GM18511 (cell line): ENCODE data around the gene SLC66A3.
"Not testable (repeated sequence)": the region's sequence is repeated elsewhere in the genome, so short reads cannot be mapped to it uniquely, and the experiment has no call there.

Experiments used
- ATAC-seq: cut with Tn5 transposase; IDR thresholded peaks from one replicate; pipeline ENCODE4 v1.9.1; 2021; ENCODE audit warnings: mild to moderate bottlenecking, moderate library complexity; ENCODE audit not compliant: unreplicated experiment

The SLC66A3 gene

GRCh38 chr2:11160731-11161455 lies 5.6 kb downstream of the SLC66A3 start:
- peak; percentile 81 for ATAC-seq

DNA sequence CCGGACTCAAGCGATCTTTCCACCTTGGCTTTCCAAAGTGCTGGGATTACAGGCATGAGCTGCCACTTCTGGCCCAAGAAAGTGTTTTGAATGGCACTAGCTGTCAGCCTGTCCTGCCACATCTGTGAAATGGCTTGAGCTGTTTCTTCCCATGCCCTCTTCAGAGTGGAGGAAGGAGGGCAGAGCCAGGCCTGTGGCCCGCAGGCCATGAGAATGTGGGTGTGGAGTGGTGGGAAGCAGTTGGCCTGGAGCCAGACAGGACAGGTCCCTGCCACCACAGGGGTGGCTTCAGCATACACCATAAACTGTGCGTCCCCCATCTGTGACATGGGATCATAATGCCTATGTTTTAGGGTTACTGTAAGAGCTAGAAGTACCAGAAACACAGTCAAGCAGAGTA lies 6.5 kb downstream of the SLC66A3 start:
- ATAC-seq, result no peak

- ATAC-seq, result no peak
These were observed 8.4 kb downstream of the SLC66A3 start for GRCh38 chr2:11163439-11164317.

DNA sequence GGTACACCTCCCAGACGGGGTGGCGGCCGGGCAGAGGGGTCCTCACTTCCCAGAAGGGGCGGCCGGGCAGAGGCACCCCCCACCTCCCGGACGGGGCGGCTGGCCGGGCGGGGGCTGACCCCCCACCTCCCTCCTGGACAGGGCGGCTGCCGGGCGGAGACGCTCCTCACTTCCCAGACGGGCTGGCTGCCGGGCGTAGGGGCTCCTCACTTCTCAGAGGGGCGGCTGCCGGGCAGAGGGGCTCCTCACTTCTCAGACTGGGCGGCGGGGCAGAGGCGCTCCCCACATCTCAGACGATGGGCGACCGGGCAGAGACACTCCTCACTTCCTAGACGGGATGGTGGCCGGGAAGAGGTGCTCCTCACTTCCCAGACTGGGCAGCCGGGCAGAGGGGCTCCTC lies 9.8 kb downstream of the SLC66A3 start:
- ATAC-seq, result not testable (repeated sequence)

DNA sequence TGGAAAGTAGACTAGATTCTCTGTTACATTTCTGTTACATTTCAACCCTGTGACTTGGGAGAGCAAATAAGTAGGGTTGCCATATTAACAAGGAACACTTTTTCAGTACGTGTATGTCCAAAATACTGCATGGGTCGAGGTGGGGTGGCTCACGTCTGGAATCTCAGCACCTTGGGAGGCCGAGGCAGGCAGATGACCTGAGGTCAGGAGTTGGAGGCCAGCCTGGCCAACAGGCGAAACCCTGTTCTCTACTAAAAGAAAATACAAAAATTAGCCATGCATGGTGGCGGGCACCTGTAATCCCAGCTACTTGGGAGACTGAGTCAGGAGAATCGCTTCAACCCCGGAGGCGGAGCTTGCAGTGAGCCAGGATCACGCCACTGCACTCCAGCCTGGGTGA lies 11.2 kb downstream of the SLC66A3 start:
- ATAC-seq, result no peak

DNA sequence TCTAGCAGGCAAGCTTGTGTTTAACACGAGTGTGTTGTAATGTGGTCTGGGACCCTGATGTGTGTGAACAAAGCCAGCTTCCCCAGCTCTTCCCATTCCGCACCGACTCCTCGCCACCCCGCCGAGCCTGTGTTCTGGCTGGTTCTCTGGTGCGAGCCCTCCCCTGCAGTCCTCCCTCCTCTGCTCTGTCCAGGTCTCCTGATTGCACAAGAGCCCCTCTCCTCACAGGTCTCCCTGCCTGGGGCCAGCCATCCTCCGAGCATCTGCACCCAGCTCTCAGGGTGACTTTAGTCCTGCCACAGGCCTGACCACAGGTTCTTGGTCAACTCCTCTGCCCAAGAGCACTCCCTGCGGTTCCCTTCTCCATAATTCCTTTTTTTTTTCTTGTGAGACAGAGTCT lies 13.2 kb downstream of the SLC66A3 start:
- no peak for ATAC-seq

DNA sequence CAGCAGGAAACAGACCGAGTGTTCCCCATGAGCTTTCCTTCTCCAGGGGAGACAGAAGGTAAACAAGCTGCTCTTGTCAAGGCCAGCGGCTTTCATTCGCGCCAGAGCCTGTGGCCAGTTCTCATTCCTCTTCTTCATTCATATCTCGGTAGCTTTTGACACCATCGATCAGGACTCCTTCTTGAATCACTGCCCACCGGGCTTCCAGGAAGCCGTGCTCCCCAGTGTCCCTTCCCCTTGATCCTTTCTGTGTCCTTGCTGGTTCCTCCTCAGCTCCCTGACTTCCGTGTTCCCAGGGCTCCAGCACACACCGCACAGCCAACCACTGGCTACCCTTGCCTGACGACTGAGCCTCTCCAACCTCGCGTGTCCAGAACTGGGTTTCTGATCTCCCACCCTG lies 14.1 kb downstream of the SLC66A3 start:
- no peak for ATAC-seq

DNA sequence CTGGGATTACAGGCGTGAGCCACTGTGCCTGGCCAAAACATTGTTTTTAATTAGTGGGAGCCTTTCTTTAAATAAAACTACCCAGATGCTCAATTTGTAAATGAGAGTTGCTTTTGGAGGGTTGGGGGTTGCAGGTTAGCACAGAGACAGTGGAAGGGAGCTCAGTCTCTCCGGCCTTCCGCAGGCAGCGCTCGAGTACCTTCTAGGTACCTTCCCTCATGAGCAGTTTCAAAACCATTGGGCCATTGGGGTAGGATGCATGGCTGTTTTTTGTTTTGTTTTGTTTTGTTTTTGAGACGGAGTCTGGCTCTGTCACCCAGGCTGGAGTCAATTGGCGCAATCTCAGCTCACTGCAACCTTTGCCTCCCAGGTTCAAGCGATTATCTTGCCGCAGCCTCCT lies 19.0 kb downstream of the SLC66A3 start:
- no peak for ATAC-seq

DNA sequence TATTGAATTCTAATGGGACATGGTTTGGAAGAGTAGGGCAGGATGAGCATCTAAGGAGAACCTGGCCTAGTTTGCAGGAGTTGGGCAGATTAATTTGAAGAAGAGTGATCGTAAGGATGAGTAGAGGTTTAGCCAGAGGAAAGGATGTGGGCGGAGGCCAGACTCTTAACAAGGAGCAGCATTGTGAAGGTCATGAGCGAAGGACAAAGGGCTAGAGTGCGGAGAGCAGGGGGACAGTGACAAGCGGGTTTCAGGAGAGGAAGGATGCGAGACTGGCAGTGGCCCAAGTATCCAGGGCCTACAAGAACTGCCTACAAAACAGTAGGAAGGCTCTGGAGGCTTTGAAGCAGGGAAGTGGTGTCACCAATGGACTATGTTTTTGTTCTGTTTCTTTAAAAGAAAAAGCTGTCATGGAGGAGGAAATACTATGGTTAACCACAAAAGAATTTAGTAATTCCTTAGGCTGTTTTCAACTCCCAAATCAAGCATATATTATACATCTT lies 20.1 kb downstream of the SLC66A3 start:
- ATAC-seq, result no peak

GRCh38 chr2:11177871-11178690 lies 22.8 kb downstream of the SLC66A3 start:
- no peak for ATAC-seq

DNA sequence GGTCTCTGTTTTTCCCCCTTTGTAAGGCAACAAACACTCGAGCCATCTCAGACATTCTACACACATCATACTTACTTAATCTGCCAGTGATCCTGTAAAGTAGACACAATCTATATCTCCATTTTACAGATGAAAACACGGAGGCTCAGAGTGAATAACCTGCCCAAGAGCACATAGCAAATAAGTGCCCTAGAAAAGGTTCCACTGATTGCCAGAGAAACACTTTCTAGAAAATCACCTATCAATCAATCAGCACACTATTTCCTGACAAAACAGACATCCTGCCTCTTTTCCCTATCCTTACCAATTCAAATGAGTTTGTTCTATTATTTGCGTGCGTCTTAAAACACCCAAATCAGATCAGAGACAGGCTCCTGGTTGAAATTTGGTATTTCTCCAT lies 23.9 kb downstream of the SLC66A3 start:
- ATAC-seq, result no peak

- ATAC-seq, result no peak
These were observed 24.6 kb downstream of the SLC66A3 start for GRCh38 chr2:11179899-11180298.

- ATAC-seq, result no peak
These were observed 25.4 kb downstream of the SLC66A3 start for GRCh38 chr2:11180653-11181052.

DNA sequence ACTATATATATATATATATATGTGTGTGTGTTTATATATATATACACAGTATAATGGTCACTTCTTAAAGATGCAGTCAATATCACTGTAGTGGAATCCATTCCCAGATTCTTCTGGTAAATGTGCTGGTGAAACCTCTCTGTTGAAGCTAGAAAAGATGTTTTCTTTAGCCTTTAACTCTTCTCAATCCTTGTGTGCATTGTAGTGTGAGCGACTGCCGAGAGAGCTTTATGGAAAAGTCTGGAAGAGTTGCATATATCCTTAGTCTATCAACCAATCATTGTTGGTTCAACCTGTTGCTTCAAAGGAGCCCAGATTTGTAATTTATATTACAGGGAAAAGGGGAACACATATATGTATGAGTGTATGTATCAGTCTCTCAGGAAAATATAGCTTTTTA lies 27.7 kb downstream of the SLC66A3 start:
- ATAC-seq, result no peak

- no peak for ATAC-seq
These were observed 30.9 kb downstream of the SLC66A3 start for GRCh38 chr2:11186145-11186544.

DNA sequence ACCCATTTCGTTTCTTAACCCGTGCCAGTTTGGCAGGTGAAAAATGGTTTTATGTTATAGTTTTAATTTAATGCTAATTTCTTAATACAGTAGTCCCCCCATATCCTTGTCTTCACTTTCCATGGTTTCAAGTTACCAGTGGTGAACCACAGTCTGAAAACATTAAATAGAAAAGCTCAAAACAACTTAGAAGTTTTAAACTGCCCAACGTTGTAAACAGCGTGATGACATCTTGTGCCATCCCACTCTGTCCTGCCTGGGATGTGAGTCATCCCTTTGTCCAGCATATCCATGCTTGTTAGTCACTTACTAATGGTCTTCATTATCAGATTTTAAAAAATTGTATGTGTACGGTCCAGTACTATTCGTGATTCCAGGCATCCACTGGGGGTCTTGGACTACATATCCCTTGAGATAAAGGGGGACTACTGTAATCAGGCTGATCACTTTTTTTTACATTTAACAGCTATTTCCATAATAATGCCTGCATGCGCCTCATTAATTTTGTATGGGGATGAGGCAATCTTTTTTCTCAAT lies 31.9 kb downstream of the SLC66A3 start:
- ATAC-seq, result no peak

GRCh38 chr2:11187731-11188130 lies 32.5 kb downstream of the SLC66A3 start:
- no peak for ATAC-seq

DNA sequence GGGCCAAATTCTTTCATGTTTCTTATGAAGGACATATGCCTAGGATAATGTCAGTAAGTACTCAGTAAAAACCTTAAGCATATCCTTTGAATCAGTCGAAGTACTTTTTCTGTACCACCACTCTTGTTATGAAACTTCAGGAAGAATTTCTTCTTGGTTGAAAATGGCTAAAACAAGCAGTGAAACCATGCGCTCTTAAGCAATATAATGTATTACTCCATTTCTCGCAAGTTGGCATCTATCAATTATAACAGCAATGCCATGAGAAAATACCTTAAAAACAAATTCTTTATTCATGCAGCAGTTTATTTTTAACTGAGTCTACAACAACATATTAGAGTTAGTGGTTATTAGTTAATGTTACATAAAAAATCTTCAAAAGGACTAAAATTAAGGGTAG lies 41.0 kb downstream of the SLC66A3 start:
- no peak for ATAC-seq

DNA sequence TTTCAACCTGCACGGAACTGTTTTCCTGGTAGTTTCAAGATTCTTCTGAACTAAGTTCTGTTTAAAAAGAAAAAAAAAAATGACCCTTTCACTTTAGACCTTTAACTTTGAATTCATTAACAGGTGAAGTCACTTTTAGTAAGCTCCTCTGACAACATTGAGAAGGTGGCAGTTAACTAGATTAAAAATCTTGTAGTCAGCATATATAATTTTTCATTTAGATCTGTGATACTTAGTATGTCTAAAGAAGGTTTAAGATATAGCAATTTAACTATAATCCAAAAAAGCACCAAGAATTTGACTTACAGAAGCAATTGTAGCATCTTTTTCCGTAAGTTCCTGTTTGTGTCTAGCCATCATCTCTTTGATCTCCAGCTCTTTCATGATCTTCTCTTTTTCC lies 45.4 kb downstream of the SLC66A3 start:
- ATAC-seq, result no peak

GRCh38 chr2:11201969-11202368 lies 46.7 kb downstream of the SLC66A3 start:
- ATAC-seq, result no peak

DNA sequence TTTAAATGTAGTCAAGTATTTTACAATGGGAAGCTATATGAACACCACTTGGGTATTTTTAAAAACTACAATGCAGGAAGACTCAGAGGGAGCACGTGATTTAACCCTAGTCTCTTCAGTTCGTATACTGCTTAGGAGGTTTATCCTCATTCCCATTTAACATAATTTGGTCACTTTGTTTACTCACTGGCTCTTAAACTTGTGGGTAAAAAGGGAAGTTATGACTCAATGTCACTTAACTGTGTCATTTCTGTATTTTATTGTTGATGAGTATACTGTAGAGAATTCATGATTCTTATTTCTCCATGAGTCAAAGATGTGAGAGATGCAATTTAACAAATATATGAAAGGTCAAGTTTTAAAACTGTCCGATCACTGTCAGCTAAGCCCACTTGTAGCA lies 48.2 kb downstream of the SLC66A3 start:
- ATAC-seq, result no peak
